Astrocyte (in vitro differentiated cells and primary cell): ENCODE measurements around the gene HSD11B1.

ENCODE experiments used
- CTCF ChIP-seq: IDR thresholded peaks from 2 replicates; pipeline ENCODE4 v1.5.1; 2011; ENCODE audit warnings: low read depth, mild to moderate bottlenecking, inconsistent platforms, low read length, moderate library complexity; ENCODE audit not compliant: insufficient read depth
- EZH2 ChIP-seq: IDR thresholded peaks from 2 replicates; pipeline ENCODE4 v1.6.1; 2012; ENCODE audit warnings: mild to moderate bottlenecking, low read length, inconsistent platforms; ENCODE audit not compliant: insufficient read depth

- no peak for TF ChIP-seq CTCF
- TF ChIP-seq EZH2 = no peak
These were observed 75.6 kb downstream of the HSD11B1 start for GRCh38 chr1:209780268-209780667.
